ENCODE measurements around the gene ANGPTL3. TPM values are rescaled to one million over a fixed set of nuclear protein-coding genes. Genes with fewer than 3 reads are reported as not detected.

The ANGPTL3 gene
- total and polyA plus RNA-seq, 2 of the 4 experiments (the other 2 are of a cell fraction): not detected

DNA sequence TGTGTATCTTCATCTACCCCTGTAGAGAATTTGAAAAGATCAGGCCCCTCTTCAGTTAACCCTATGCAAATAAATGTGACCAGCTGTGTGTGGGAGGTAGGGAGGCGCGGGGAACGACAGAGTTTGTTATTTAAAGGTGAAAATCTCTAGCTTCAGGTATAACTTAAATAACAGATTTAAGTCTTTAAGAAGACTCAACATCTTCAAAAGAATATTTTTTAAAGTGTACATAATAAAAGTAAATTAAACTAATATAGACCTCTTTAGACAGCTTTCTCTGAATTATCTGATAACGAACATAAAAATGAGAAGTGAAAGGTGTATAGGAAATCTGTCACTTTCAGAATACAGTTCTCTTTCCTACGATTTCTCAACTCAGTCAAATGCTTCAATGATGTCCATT lies 16.0 kb downstream of the ANGPTL3 start:
- Histone ChIP-seq H4K5ac (ENCODE audit: low read depth, low read length) (no peak overlapping the region), H3K4me2 (ENCODE audit: low read depth, low read length) (no peak overlapping the region), H4K20me1 (ENCODE audit: insufficient read depth, low read length) (no peaks in the 10 kb centered on the region), H3K18ac (ENCODE audit: low read depth, low read length) (no peak overlapping the region; the same call in 1 of the 2 replicates), H3K27me3 (ENCODE audit: control insufficient read depth, insufficient read depth, low read length) (no peaks in the 10 kb centered on the region), H2BK15ac (ENCODE audit: low read depth, low read length) (no peak overlapping the region), H2BK5ac (ENCODE audit: low read depth, low read length, poor library complexity, severe bottlenecking) (peak overlapping the region; percentile 65), H3K14ac (replicated peaks; ENCODE audit: low read depth, low read length) (no peak overlapping the region), H2AFZ (replicated peaks; ENCODE audit: low read length, poor library complexity) (no peak overlapping the region), H3K79me1 (ENCODE audit: low read depth in 1 of 2, low read length in 2 of 2) (peaks cover 2 to 9% of the 10 kb centered on the region in 2 experiments; a peak in 3 of 4 replicates), H2AK9ac (replicated peaks; ENCODE audit: low read depth, low read length, poor library complexity) (no peak overlapping the region), H3K4ac (ENCODE audit: low read depth, low read length) (no peak overlapping the region), H3K9me1 (ENCODE audit: insufficient read depth, low read length) (no peaks in the 10 kb centered on the region), H2BK20ac (ENCODE audit: low read depth, low read length) (no peak overlapping the region), H3K9me3 (ENCODE audit: control insufficient read depth, insufficient read depth, low read length) (no peaks in the 10 kb centered on the region), H2AK5ac (ENCODE audit: low read depth, low read length) (0 out of 2 replicates have a peak overlapping the region, but pooled peaks have one; percentile 14), H4K8ac (ENCODE audit: low read depth in 2 of 2, low read length in 2 of 2) (peak overlapping the region in 1 of 2 experiments; percentile 40; a peak in 1 of 4 replicates), H3K9ac (ENCODE audit: low read depth, low read length) (no peak overlapping the region), H3K27ac (ENCODE audit: insufficient read depth, low read length) (no peak overlapping the region), H3K4me1 (ENCODE audit: control insufficient read depth, insufficient read depth, low read length) (no peaks in the 10 kb centered on the region; the same call in none of the 2 replicates), H3K23ac (ENCODE audit: low read depth, low read length) (no peak overlapping the region), H3K4me3 (ENCODE audit: insufficient read depth, low read depth, low read length) (no peak overlapping the region), H2BK120ac (ENCODE audit: low read depth, low read length) (peak overlapping the region; percentile 22; the same call in 1 of the 2 replicates), H3K56ac (ENCODE audit: extremely low read depth, insufficient read depth, low read length) (no peak overlapping the region), H3K36me3 (ENCODE audit: control insufficient read depth, insufficient read depth, low read length) (peaks cover 3% of the 10 kb centered on the region), H4K91ac (ENCODE audit: insufficient read depth, low read depth, low read length) (no peak overlapping the region)
- no CpG with 5 or more reads among the region's 5 CpGs for WGBS, 2 experiments (ENCODE audit: extremely low coverage in 2 of 2, insufficient read length in 1 of 2)
- no peak for ATAC-seq (ENCODE audit: low read depth)
- in situ Hi-C loops (cut with MboI; ENCODE audit: low sequenced_read_pairs): no loop called here
- POLR2A ChIA-PET (ENCODE audit: unreplicated experiment): no interaction called here
- CTCF ChIA-PET: no interaction called here
- TF ChIP-seq RFX5 (IDR thresholded peaks at IDR 0.05; ENCODE audit: low read depth, low read length) (no peak), RAD21 (IDR thresholded peaks at IDR 0.05; ENCODE audit: low read length) (no peak), MAFK (IDR thresholded peaks at IDR 0.05; ENCODE audit: low read depth, low read length) (no peak), SMC3 (IDR thresholded peaks at IDR 0.05; ENCODE audit: low read depth, low read length) (no peak), MAZ (IDR thresholded peaks at IDR 0.05; ENCODE audit: borderline replicate concordance, low read depth, low read length) (no peak), POLR2A (IDR thresholded peaks at IDR 0.05; ENCODE audit: low read depth, low read length) (no peak), RCOR1 (IDR thresholded peaks at IDR 0.05; ENCODE audit: insufficient replicate concordance, low read length) (no peak), FOS (IDR thresholded peaks at IDR 0.05; ENCODE audit: low read depth, low read length) (no peak), CEBPB (IDR thresholded peaks at IDR 0.05; ENCODE audit: low read depth, low read length) (no peak), CHD1 (IDR thresholded peaks at IDR 0.05; ENCODE audit: low read depth, low read length) (no peak), MXI1 (IDR thresholded peaks at IDR 0.05; ENCODE audit: borderline replicate concordance, low read depth, low read length) (no peak)
- TF ChIP-seq, protein P1, sequence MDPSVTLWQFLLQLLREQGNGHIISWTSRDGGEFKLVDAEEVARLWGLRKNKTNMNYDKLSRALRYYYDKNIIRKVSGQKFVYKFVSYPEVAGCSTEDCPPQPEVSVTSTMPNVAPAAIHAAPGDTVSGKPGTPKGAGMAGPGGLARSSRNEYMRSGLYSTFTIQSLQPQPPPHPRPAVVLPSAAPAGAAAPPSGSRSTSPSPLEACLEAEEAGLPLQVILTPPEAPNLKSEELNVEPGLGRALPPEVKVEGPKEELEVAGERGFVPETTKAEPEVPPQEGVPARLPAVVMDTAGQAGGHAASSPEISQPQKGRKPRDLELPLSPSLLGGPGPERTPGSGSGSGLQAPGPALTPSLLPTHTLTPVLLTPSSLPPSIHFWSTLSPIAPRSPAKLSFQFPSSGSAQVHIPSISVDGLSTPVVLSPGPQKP (IDR thresholded peaks at IDR 0.05; ENCODE audit: borderline replicate concordance, low read depth, low read length): no peak
- TF ChIP-seq, protein P2, sequence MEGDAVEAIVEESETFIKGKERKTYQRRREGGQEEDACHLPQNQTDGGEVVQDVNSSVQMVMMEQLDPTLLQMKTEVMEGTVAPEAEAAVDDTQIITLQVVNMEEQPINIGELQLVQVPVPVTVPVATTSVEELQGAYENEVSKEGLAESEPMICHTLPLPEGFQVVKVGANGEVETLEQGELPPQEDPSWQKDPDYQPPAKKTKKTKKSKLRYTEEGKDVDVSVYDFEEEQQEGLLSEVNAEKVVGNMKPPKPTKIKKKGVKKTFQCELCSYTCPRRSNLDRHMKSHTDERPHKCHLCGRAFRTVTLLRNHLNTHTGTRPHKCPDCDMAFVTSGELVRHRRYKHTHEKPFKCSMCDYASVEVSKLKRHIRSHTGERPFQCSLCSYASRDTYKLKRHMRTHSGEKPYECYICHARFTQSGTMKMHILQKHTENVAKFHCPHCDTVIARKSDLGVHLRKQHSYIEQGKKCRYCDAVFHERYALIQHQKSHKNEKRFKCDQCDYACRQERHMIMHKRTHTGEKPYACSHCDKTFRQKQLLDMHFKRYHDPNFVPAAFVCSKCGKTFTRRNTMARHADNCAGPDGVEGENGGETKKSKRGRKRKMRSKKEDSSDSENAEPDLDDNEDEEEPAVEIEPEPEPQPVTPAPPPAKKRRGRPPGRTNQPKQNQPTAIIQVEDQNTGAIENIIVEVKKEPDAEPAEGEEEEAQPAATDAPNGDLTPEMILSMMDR (conservative IDR thresholded peaks at IDR 0.05; ENCODE audit: low read depth, low read length): no peak
- TF ChIP-seq, protein P3, sequence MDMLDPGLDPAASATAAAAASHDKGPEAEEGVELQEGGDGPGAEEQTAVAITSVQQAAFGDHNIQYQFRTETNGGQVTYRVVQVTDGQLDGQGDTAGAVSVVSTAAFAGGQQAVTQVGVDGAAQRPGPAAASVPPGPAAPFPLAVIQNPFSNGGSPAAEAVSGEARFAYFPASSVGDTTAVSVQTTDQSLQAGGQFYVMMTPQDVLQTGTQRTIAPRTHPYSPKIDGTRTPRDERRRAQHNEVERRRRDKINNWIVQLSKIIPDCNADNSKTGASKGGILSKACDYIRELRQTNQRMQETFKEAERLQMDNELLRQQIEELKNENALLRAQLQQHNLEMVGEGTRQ (IDR thresholded peaks at IDR 0.05; ENCODE audit: low read depth, low read length): no peak
- no TSS peak for BruUV-seq (replicated peaks)
- DNase-seq: no peak
- dilution Hi-C loops (cut with HindIII; ENCODE audit: low sequenced_read_pairs, unreplicated experiment): no loop called here
- intact Hi-C loops (cut with micrococcal nuclease): no loop called here
